ENCODE measurements around the gene ACE.
A peak's percentile ranks its signal among the peaks of the same experiment; 100 is the strongest.

ACE gene

GRCh38 chr17:63476854-63477479 lies at the start of gene ACE:
Gene ACE, plus strand, starts transcription at chr17:63477061. Its CDS starts 34 bp downstream, at chr17:63477095.
- peak; percentile 86 for DNase-seq

- no peak for DNase-seq
These were observed 47.1 kb upstream of the ACE start for GRCh38 chr17:63429766-63430165.

GRCh38 chr17:63430223-63430622 lies 46.6 kb upstream of the ACE start:
- no peak for DNase-seq

- DNase-seq, result no peak
These were observed 45.3 kb upstream of the ACE start for GRCh38 chr17:63431618-63431938.

- DNase-seq, result peak; percentile 95
These were observed 44.7 kb upstream of the ACE start for GRCh38 chr17:63431939-63432804.

GRCh38 chr17:63433746-63434591 lies 42.9 kb upstream of the ACE start:
- DNase-seq, result peak; percentile 77

GRCh38 chr17:63434951-63435571 lies 41.8 kb upstream of the ACE start:
- peak; percentile 66 for DNase-seq

GRCh38 chr17:63435681-63436522 lies 41.0 kb upstream of the ACE start:
- DNase-seq, result peak; percentile 77

GRCh38 chr17:63436523-63437110 lies 40.2 kb upstream of the ACE start:
- DNase-seq, result peak; percentile 73

GRCh38 chr17:63437287-63438091 lies 39.4 kb upstream of the ACE start:
- peak; percentile 52 for DNase-seq

GRCh38 chr17:63438092-63439051 lies 38.5 kb upstream of the ACE start:
- DNase-seq, result peak; percentile 70

GRCh38 chr17:63439687-63440086 lies 37.2 kb upstream of the ACE start:
- no peak for DNase-seq

GRCh38 chr17:63440127-63440769 lies 36.6 kb upstream of the ACE start:
- DNase-seq, result peak; percentile 61

- no peak for DNase-seq
These were observed 36.0 kb upstream of the ACE start for GRCh38 chr17:63440770-63441335.

- DNase-seq, result no peak
These were observed 35.2 kb upstream of the ACE start for GRCh38 chr17:63441654-63442053.

GRCh38 chr17:63442074-63442473 lies 34.8 kb upstream of the ACE start:
- peak; percentile 63 for DNase-seq

- peak; percentile 87 for DNase-seq
These were observed 34.3 kb upstream of the ACE start for GRCh38 chr17:63442549-63443035.

GRCh38 chr17:63443053-63443452 lies 33.8 kb upstream of the ACE start:
- no peak for DNase-seq
